ENCODE measurements around the gene CFLAR.
A peak's percentile ranks its signal among the peaks of the same experiment; 100 is the strongest.
"Not testable (repeated sequence)": the region's sequence is repeated elsewhere in the genome, so short reads cannot be mapped to it uniquely, and the experiment has no call there.

The CFLAR gene

DNA sequence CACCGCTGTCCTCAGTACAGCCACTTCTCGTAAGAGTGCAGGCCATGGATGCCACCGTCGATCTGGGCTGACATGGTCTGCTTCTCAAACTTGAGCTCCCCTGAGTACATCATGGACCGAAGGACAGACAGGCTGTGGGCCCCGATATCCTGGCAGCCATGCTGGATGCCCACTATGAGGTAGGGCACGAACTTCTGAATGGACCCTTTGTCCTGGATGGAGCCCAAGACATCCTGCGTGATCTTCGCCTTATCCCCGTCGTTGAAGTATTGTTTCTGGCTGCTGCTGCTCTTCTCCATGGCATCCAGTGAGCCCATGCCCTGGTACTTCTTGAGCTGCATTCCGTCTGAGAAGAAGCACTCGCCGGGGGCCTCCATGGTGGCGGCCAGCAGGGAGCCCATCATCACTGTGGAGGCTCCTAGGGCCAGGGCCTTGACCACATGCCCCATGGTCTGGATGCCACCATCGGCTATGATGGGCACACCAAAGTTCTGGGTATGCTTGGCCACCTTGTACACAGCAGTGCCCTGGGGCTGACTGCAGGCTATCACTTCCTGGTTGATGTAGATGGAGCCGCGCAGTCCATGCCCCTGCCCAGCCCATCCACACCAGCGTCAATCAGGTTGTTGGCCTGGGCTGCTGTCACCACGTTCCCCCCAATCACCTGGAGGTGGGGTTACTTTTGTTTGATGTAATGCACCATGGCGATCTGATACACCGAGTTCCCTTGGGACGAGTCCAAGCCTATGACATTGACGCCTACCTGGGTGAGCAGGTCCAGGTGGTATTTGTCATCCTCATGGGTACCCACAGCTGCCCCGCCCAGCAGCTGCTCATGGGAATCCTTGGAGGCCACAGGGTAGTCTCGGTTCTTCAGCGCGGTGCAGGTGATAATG, 21.8 kb downstream of the CFLAR start:
- Histone ChIP-seq H3K9me3 (ENCODE audit: insufficient read depth, low read depth, low read length) (no peaks in the 10 kb centered on the region), H3K9ac (ENCODE audit: low read depth, low read length) (no peak overlapping the region), H3K27me3 (ENCODE audit: insufficient read depth, low read length) (no peaks in the 10 kb centered on the region), H3K4me3 (ENCODE audit: low read length) (no peak overlapping the region), H3K27ac (ENCODE audit: low read depth, low read length) (no peak overlapping the region), H3K4me1 (ENCODE audit: insufficient read depth, low read length) (0 out of 2 replicates have a peak, but pooled peaks cover 3% of the 10 kb centered on the region), H3K36me3 (ENCODE audit: insufficient read depth, low read length) (peaks cover 13% of the 10 kb centered on the region)
- WGBS: 96% methylated on average over 28 of the region's 28 CpGs

DNA sequence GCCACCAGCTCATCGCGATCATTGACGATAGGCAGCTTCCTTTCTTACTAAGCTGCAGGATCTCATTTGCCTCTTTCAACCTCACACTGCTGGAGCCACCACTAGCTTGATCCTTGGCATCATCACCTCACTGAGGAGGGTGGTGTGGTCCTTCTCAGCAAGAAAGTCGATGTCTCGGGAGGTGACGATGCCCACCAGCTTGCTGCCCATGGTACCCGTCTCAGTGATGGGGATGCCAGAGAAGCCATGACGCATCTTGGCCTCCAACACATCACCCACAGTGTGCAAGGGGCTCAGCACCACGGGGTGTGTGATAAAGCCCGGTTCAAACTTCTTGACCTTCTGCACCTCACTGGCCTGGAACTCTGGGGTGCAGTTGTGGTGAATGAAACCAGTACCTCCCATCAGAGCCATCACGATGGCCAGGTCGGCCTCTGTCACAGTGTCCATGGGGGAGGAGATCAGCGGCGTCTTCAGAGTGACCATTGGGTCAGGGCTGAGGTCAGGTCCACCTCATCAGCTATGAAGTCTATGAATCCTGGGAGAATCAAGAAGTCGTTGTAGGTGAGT, 22.5 kb downstream of the CFLAR start:
- 97% methylated on average over 15 of the region's 15 CpGs for WGBS
- Histone ChIP-seq H3K4me3 (ENCODE audit: low read length) (no peak overlapping the region), H3K4me1 (ENCODE audit: insufficient read depth, low read length) (0 out of 2 replicates have a peak, but pooled peaks cover 3% of the 10 kb centered on the region), H3K36me3 (ENCODE audit: insufficient read depth, low read length) (peaks cover 10% of the 10 kb centered on the region), H3K27ac (ENCODE audit: low read depth, low read length) (no peak overlapping the region), H3K9ac (ENCODE audit: low read depth, low read length) (no peak overlapping the region), H3K9me3 (ENCODE audit: insufficient read depth, low read depth, low read length) (no peaks in the 10 kb centered on the region), H3K27me3 (ENCODE audit: insufficient read depth, low read length) (no peaks in the 10 kb centered on the region)

DNA sequence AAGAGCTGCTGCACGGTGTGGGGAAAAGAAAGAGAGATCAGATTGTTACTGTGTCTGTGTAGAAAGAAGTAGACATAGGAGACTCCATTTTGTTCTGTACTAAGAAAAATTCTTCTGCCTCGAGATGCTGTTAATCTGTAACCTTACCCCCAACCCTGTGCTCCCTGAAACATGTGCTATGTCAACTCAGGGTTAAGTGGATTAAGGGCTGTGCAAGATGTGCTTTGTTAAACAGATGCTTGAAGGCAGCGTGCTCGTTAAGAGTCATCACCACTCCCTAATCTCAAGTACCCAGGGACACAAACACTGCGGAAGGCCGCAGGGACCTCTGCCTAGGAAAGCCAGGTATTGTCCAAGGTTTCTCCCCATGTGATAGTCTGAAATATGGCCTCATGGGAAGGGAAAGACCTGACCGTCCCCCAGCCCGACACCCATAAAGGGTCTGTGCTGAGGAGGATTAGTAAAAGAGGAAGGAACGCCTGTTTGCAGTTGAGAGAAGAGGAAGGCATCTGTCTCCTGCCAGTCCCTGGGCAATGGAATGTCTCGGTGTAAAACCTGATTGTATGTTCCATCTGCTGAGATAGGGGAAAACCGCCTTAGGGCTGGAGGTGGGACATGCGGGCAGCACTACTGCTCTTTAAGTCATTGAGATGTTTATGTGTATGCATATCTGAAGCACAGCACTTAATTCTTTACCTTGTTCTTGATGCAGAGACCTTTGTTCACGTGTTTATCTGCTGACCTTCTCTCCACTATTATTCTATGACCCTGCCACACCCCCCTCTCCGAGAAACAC, 23.2 kb downstream of the CFLAR start:
- not testable (repeated sequence) for H3K36me3 ChIP-seq (ENCODE audit: insufficient read depth, low read length); H3K27ac ChIP-seq (ENCODE audit: low read depth, low read length); H3K4me3 ChIP-seq (ENCODE audit: low read length); H3K9me3 ChIP-seq (ENCODE audit: insufficient read depth, low read depth, low read length); H3K4me1 ChIP-seq (ENCODE audit: insufficient read depth, low read length); H3K27me3 ChIP-seq (ENCODE audit: insufficient read depth, low read length); H3K9ac ChIP-seq (ENCODE audit: low read depth, low read length)
- 54% methylated on average over 9 of the region's 14 CpGs for WGBS

DNA sequence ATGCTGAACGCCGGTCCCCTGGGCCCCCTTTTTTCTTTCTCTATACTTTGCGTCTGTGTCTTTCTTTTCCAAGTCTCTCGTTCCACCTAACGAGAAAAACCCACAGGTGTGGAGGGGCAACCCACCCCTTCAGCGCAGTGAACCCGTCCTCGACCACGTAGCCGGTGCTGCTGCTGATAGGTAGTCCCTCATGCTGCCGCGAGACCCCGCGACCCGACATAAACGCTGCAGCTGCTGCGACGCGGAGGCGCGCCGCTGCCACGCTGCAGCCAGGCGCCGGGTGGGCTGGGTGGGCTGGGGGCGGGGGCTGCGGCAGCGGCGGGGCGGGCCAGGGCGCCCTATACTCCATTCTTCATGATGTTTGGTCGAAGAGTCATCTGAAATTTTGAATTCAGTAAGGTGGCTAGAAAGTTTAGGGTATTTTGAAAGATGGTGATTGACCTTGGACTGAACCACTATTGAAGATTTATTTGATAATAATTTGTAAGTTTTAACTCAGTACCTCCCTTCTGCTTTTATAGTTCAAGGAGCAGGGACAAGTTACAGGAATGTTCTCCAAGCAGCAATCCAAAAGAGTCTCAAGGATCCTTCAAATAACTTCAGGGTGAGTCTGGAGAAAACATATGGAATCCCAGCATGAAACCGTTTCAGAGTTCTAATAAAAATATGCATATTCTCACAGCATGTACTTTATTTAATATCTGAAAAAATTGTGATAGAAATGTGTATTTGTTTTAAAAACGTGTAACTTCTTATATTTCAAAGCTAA, 24.1 kb downstream of the CFLAR start:
- Histone ChIP-seq H3K27ac (ENCODE audit: low read depth, low read length) (no peak overlapping the region), H3K4me1 (ENCODE audit: insufficient read depth, low read length) (0 out of 2 replicates have a peak, but pooled peaks cover 3% of the 10 kb centered on the region), H3K36me3 (ENCODE audit: insufficient read depth, low read length) (peaks cover 10% of the 10 kb centered on the region)

DNA sequence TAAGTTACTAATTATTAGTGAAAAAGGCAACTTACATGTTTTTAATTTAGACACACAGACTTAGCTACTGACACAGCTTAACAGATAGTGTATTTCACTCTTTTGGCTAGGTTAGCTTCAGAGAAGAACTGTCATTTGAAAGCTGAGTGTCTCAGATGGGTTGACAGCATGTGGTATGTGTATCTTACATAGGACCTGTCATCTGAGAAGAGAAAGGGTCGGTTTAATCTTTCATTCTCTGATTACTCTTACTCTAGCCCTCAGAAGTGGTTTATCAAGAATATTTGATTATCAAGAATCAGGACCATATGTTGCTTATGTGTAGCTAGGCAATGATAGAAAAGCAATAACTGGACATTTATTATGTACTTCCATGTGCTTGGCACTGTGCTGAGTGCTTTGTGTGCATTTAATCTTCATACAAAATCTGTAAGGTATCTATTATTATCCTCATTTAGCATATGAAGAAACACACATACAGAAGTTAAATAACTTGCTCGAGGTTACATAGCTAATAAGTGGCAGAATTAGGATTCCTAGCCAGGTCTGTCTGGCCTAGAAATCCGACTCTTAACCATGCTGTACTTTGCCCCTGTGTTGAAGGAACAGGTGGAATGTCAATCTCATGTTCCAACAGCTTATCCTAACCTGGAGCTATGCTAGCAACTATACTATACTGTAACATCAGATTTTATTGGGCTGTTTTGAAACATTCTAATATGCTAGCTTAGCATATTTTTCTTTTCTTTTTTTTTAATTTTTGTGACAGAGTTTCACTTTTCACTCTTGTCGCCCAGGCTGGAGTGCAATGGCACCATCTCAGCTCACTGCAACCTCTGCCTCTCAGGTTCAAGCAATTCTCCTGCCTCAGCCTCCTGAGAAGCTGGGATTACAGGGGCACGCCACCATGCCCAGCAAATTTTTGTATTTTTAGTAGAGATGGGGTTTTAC, 28.4 kb downstream of the CFLAR start:
- Histone ChIP-seq H3K4me3 (ENCODE audit: low read length) (no peak overlapping the region), H3K9ac (ENCODE audit: low read depth, low read length) (no peak overlapping the region), H3K9me3 (ENCODE audit: insufficient read depth, low read depth, low read length) (no peaks in the 10 kb centered on the region), H3K4me1 (ENCODE audit: insufficient read depth, low read length) (peaks cover 8% of the 10 kb centered on the region; the same call in 1 of the 2 replicates), H3K36me3 (ENCODE audit: insufficient read depth, low read length) (no peaks in the 10 kb centered on the region), H3K27ac (ENCODE audit: low read depth, low read length) (no peak overlapping the region), H3K27me3 (ENCODE audit: insufficient read depth, low read length) (no peaks in the 10 kb centered on the region)
- WGBS: 86% methylated on average over 5 of the region's 5 CpGs

More for the DNA sequence above, 24.1 kb downstream of the CFLAR start:
- no peaks in the 10 kb centered on the region for H3K9me3 ChIP-seq (ENCODE audit: insufficient read depth, low read depth, low read length)
- peak overlapping the region; percentile 27 for H3K4me3 ChIP-seq (ENCODE audit: low read length)
- H3K27me3 ChIP-seq (ENCODE audit: insufficient read depth, low read length): no peaks in the 10 kb centered on the region
- 71% methylated on average over 31 of the region's 34 CpGs for WGBS
- no peak overlapping the region for H3K9ac ChIP-seq (ENCODE audit: low read depth, low read length)

DNA sequence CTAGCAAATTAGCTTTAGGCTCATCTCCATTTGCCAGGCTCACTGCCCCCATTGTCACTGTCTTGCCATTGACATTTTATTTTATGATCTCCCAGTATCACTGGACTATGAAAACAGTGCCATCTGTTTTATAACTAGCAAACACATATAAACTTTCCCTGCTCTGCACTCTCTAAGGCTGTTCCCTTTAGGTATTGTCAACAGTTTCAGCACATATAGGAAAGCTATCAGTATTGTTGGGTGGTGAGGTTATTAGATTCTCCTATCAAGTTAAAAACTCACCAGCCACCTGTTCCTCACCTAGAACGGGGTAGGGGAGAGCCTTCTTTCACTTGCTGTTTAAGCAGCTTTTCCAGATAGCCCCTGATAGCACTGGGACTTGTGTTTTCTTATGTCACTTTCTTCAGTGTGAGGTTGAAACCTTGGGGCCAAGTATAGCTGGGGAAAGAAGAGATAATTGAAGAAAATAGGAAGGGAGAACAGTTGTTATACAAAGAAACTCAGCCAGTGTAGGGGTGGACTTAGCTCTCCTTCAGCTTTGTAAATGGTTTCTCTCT, 32.5 kb downstream of the CFLAR start:
- H3K9ac ChIP-seq (ENCODE audit: low read depth, low read length): no peak overlapping the region
- peaks cover 10% of the 10 kb centered on the region; the same call in 1 of the 2 replicates for H3K4me1 ChIP-seq (ENCODE audit: insufficient read depth, low read length)
- H3K4me3 ChIP-seq (ENCODE audit: low read length): no peak overlapping the region
- 86% methylated on average over 1 of the region's 1 CpG for WGBS
- H3K9me3 ChIP-seq (ENCODE audit: insufficient read depth, low read depth, low read length): no peaks in the 10 kb centered on the region
- no peaks in the 10 kb centered on the region for H3K27me3 ChIP-seq (ENCODE audit: insufficient read depth, low read length)
- no peak overlapping the region for H3K27ac ChIP-seq (ENCODE audit: low read depth, low read length)
- no peaks in the 10 kb centered on the region for H3K36me3 ChIP-seq (ENCODE audit: insufficient read depth, low read length)

- Histone ChIP-seq H3K27me3 (ENCODE audit: insufficient read depth, low read length) (no peaks in the 10 kb centered on the region), H3K4me3 (ENCODE audit: low read length) (no peak overlapping the region), H3K27ac (ENCODE audit: low read depth, low read length) (no peak overlapping the region), H3K9ac (ENCODE audit: low read depth, low read length) (no peak overlapping the region), H3K36me3 (ENCODE audit: insufficient read depth, low read length) (no peaks in the 10 kb centered on the region), H3K9me3 (ENCODE audit: insufficient read depth, low read depth, low read length) (no peaks in the 10 kb centered on the region), H3K4me1 (ENCODE audit: insufficient read depth, low read length) (peaks cover 10% of the 10 kb centered on the region; the same call in 1 of the 2 replicates)
- WGBS: 94% methylated on average over 2 of the region's 2 CpGs
Observed at GRCh38 chr2:201149064-201149820, 33.3 kb downstream of the CFLAR start.

DNA sequence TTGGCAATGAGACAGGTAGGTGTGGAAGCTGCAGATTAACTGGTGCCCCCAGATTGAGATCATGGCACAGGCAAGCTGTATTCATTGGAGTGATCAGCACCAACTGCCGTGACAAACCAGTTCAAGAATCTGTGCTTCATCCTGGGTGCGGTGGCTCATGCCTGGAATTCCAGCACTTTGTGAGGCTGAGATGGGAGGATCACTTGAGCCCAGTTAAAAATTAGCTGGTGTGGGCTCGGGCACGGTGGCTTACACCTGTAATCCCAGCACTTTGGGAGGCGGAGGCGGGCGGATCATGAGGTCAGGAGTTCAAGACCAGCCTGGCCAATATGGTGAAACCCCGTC, 33.8 kb downstream of the CFLAR start:
- H3K4me3 ChIP-seq (ENCODE audit: low read length); H3K9ac ChIP-seq (ENCODE audit: low read depth, low read length); H3K27ac ChIP-seq (ENCODE audit: low read depth, low read length); H3K27me3 ChIP-seq (ENCODE audit: insufficient read depth, low read length); H3K36me3 ChIP-seq (ENCODE audit: insufficient read depth, low read length); H3K4me1 ChIP-seq (ENCODE audit: insufficient read depth, low read length); H3K9me3 ChIP-seq (ENCODE audit: insufficient read depth, low read depth, low read length): not testable (repeated sequence)
- 91% methylated on average over 7 of the region's 8 CpGs for WGBS

- Histone ChIP-seq H3K4me3 (ENCODE audit: low read length) (no peak overlapping the region), H3K4me1 (ENCODE audit: insufficient read depth, low read length) (peaks cover 10% of the 10 kb centered on the region; the same call in 1 of the 2 replicates), H3K9ac (ENCODE audit: low read depth, low read length) (no peak overlapping the region), H3K9me3 (ENCODE audit: insufficient read depth, low read depth, low read length) (no peaks in the 10 kb centered on the region), H3K27me3 (ENCODE audit: insufficient read depth, low read length) (no peaks in the 10 kb centered on the region), H3K27ac (ENCODE audit: low read depth, low read length) (no peak overlapping the region), H3K36me3 (ENCODE audit: insufficient read depth, low read length) (no peaks in the 10 kb centered on the region)
- WGBS: 95% methylated on average over 3 of the region's 3 CpGs
Observed at GRCh38 chr2:201150454-201151020, 34.6 kb downstream of the CFLAR start.

Data from HUES64 (cell line).